ENCODE results near the gene SMG6.

DNA sequence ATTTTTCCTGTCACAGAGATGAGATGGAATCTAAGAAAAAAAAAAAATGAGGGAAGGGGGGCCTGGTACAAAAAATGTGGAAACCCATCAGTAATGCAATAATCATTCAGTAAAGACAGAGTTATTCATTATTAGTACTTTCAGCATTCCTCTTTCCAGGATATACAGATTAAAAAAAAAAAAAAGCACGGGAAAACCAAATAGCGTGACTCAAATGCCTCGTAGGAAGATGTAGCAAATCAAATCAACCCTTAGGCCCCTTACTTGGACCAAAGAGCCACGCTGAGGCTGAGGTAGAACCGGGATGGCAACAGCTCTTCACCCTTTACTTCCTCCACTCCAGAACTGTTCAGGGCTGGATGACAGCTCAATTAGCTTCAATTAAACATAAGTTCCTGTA is 52.5 kb downstream of the SMG6 start:
- TF ChIP-seq ZBTB7A (IDR thresholded peaks at IDR 0.05; ENCODE audit: low read depth) (no peak), FOXM1 (IDR thresholded peaks at IDR 0.05; ENCODE audit: borderline replicate concordance, low read depth) (no peak), CEBPB (IDR thresholded peaks at IDR 0.05) (no peak), TCF12 (IDR thresholded peaks at IDR 0.05; ENCODE audit: low read depth) (no peak), YY1 (IDR thresholded peaks at IDR 0.05; ENCODE audit: low read depth) (no peak), TAF1 (IDR thresholded peaks at IDR 0.05; ENCODE audit: low read depth) (no peak), RAD21 (IDR thresholded peaks at IDR 0.05; ENCODE audit: low read depth) (no peak)
- TF ChIP-seq, protein P1, sequence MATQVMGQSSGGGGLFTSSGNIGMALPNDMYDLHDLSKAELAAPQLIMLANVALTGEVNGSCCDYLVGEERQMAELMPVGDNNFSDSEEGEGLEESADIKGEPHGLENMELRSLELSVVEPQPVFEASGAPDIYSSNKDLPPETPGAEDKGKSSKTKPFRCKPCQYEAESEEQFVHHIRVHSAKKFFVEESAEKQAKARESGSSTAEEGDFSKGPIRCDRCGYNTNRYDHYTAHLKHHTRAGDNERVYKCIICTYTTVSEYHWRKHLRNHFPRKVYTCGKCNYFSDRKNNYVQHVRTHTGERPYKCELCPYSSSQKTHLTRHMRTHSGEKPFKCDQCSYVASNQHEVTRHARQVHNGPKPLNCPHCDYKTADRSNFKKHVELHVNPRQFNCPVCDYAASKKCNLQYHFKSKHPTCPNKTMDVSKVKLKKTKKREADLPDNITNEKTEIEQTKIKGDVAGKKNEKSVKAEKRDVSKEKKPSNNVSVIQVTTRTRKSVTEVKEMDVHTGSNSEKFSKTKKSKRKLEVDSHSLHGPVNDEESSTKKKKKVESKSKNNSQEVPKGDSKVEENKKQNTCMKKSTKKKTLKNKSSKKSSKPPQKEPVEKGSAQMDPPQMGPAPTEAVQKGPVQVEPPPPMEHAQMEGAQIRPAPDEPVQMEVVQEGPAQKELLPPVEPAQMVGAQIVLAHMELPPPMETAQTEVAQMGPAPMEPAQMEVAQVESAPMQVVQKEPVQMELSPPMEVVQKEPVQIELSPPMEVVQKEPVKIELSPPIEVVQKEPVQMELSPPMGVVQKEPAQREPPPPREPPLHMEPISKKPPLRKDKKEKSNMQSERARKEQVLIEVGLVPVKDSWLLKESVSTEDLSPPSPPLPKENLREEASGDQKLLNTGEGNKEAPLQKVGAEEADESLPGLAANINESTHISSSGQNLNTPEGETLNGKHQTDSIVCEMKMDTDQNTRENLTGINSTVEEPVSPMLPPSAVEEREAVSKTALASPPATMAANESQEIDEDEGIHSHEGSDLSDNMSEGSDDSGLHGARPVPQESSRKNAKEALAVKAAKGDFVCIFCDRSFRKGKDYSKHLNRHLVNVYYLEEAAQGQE (IDR thresholded peaks at IDR 0.05; ENCODE audit: low read depth), result no peak
- TF ChIP-seq, protein P2, sequence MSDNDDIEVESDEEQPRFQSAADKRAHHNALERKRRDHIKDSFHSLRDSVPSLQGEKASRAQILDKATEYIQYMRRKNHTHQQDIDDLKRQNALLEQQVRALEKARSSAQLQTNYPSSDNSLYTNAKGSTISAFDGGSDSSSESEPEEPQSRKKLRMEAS (IDR thresholded peaks at IDR 0.05), result no peak

Measured in Ishikawa (cell line).